Neuronal stem cell (in vitro differentiated cells): ENCODE results near the gene GJC3. TPM values are rescaled to one million over a fixed set of nuclear protein-coding genes. Genes with fewer than 3 reads are reported as not detected.

Source experiments
- DNase-seq: peaks from one replicate; pipeline ENCODE4 v3.0.0-alpha.2; 2013; ENCODE audit warnings: low spot score
- H2AFZ ChIP-seq: one replicate; pipeline ENCODE4 v1.6.1; 2013; ENCODE audit warnings: mild to moderate bottlenecking, low read length, inconsistent platforms
- H2AK5ac ChIP-seq: 2 replicates; pipeline ENCODE4 v1.6.1; 2013; ENCODE audit warnings: low read depth, mild to moderate bottlenecking, inconsistent platforms, low read length, moderate library complexity, mixed read lengths
- H2BK120ac ChIP-seq: 2 replicates; pipeline ENCODE4 v1.6.1; 2013; ENCODE audit warnings: low read depth, mild to moderate bottlenecking, inconsistent platforms, low read length, moderate library complexity, mixed read lengths
- H2BK12ac ChIP-seq: one replicate; pipeline ENCODE4 v1.6.1; 2013; ENCODE audit warnings: low read length, inconsistent platforms
- H2BK15ac ChIP-seq: 2 replicates; pipeline ENCODE4 v1.6.1; 2013; ENCODE audit warnings: mild to moderate bottlenecking, low read length, inconsistent platforms, mixed read lengths
- H2BK5ac ChIP-seq: one replicate; pipeline ENCODE4 v1.6.1; 2013; ENCODE audit warnings: inconsistent platforms, mild to moderate bottlenecking, low read length, moderate library complexity
- H3K14ac ChIP-seq: one replicate; pipeline ENCODE4 v1.6.1; 2013; ENCODE audit warnings: low read length, inconsistent platforms
- H3K18ac ChIP-seq: 2 replicates; pipeline ENCODE4 v1.6.1; 2013; ENCODE audit warnings: low read length, inconsistent platforms
- H3K23ac ChIP-seq: 2 replicates; pipeline ENCODE4 v1.6.1; 2013; ENCODE audit warnings: low read depth, mild to moderate bottlenecking, mixed read lengths, low read length, inconsistent platforms; ENCODE audit not compliant: poor library complexity
- H3K27ac ChIP-seq: replicated peaks from 3 replicates; pipeline ENCODE4 v1.5.1; 2013; ENCODE audit warnings: low read length, inconsistent platforms
- H3K27me3 ChIP-seq, 3 experiments: 2 replicates each; pipeline ENCODE4 v1.6.1; 2013; ENCODE audit warnings: low read length in 3 of 3, mild to moderate bottlenecking in 2 of 3, inconsistent platforms in 1 of 3, low read depth in 1 of 3, mixed read lengths in 1 of 3, moderate library complexity in 1 of 3; ENCODE audit not compliant: control insufficient read depth in 3 of 3, insufficient read depth in 3 of 3
- H3K36me3 ChIP-seq, 2 donors: replicated peaks in 1 of 2; 2 replicates each; pipeline ENCODE4 v1.6.1; 2013; ENCODE audit warnings: low read length in 2 of 2; ENCODE audit not compliant: control insufficient read depth in 2 of 2, insufficient read depth in 2 of 2
- H3K4ac ChIP-seq: 2 replicates; pipeline ENCODE4 v1.6.1; 2013; ENCODE audit warnings: inconsistent platforms, mild to moderate bottlenecking, low read length, moderate library complexity
- H3K4me1 ChIP-seq, 2 donors: 1 replicate in 1 of 2; 2 replicates in 1 of 2; pipeline ENCODE4 v1.6.1; 2013; ENCODE audit warnings: low read length in 2 of 2, low read depth in 1 of 2; ENCODE audit not compliant: control insufficient read depth in 2 of 2, insufficient read depth in 1 of 2
- H3K4me2 ChIP-seq: one replicate; pipeline ENCODE4 v1.6.1; 2013; ENCODE audit warnings: mild to moderate bottlenecking, low read length, inconsistent platforms; ENCODE audit not compliant: insufficient read depth, poor library complexity, severe bottlenecking
- H3K4me3 ChIP-seq, 2 donors: 2 replicates each; pipeline ENCODE4 v1.5.1; 2013; ENCODE audit warnings: low read length in 2 of 2, mild to moderate bottlenecking in 2 of 2, inconsistent platforms in 1 of 2, moderate library complexity in 1 of 2
- H3K79me1 ChIP-seq: one replicate; pipeline ENCODE4 v1.6.1; 2013; ENCODE audit warnings: low read depth, mild to moderate bottlenecking, inconsistent platforms, low read length, moderate library complexity
- H3K9ac ChIP-seq: one replicate; pipeline ENCODE4 v1.6.1; 2013; ENCODE audit warnings: mild to moderate bottlenecking, low read depth, low read length, inconsistent platforms; ENCODE audit not compliant: poor library complexity
- H3K9me3 ChIP-seq, 2 donors: replicated peaks in 1 of 2; 2 replicates each; pipeline versions ENCODE3 to v1.6.1; 2013; ENCODE audit warnings: low read length in 2 of 2, mild to moderate bottlenecking in 2 of 2, inconsistent platforms in 1 of 2, low read depth in 1 of 2, mixed read lengths in 1 of 2, moderate library complexity in 1 of 2; ENCODE audit not compliant: control insufficient read depth in 2 of 2, insufficient read depth in 1 of 2
- H4K8ac ChIP-seq: one replicate; pipeline ENCODE4 v1.6.1; 2013; ENCODE audit warnings: low read depth, mild to moderate bottlenecking, inconsistent platforms, low read length, moderate library complexity
- H4K91ac ChIP-seq: one replicate; pipeline ENCODE4 v1.6.1; 2013; ENCODE audit warnings: low read length, low read depth, mild to moderate bottlenecking, inconsistent platforms; ENCODE audit not compliant: poor library complexity
- WGBS, 2 donors: extraction: QIAGEN DNeasy Blood & Tissue Kit; methylation state at CpG; one replicate each; pipeline ENCODE4 v1.1.7; 2013; ENCODE audit warnings: missing lambda C conversion rate in 2 of 2, mixed read lengths in 1 of 2; ENCODE audit not compliant: insufficient read length in 2 of 2, insufficient replicate concordance in 1 of 2; ENCODE audit errors: extremely low coverage in 2 of 2; 5-methylcytosine and 5-hydroxymethylcytosine counted together
- polyA plus RNA-seq, 2 experiments: library from polyadenylated mRNA; stranded (reverse); fragments of 200-250 nt; gene quantifications; one replicate each; pipeline ENCODE4 v1.2.3, GENCODE V29; 2013

The GJC3 gene
- 0.15 TPM for polyA plus RNA-seq (2013, experiment 1 of 2)
- polyA plus RNA-seq (2013, experiment 2 of 2), result 0.32 TPM

- Histone ChIP-seq H3K14ac (no peak within 1 kb of the TSS), H2BK120ac (no peak within 1 kb of the TSS), H3K4me1 (no peaks in the 10 kb centered on the region), H3K18ac (no peak within 1 kb of the TSS), H4K91ac (no peak within 1 kb of the TSS), H2AFZ (peak within 1 kb of the TSS; percentile 86), H4K8ac (no peak within 1 kb of the TSS), H2BK5ac (no peak within 1 kb of the TSS), H3K27me3 (peaks cover 0 to 33% (median 0%) of the 10 kb centered on the region in 3 experiments), H3K27ac (no peak within 1 kb of the TSS), H2BK15ac (no peak within 1 kb of the TSS), H3K9me3 (no peaks in the 10 kb centered on the region), H3K79me1 (no peaks in the 10 kb centered on the region), H3K4ac (no peak within 1 kb of the TSS), H2AK5ac (no peak within 1 kb of the TSS), H3K4me2 (peak within 1 kb of the TSS; percentile 40), H3K4me3 (peak within 1 kb of the TSS in 1 of 2 donors; percentile 69), H3K23ac (no peak within 1 kb of the TSS), H3K9ac (peak within 1 kb of the TSS; percentile 40), H2BK12ac (no peak within 1 kb of the TSS), H3K36me3 (no peaks in the 10 kb centered on the region)
- peak; percentile 20 for DNase-seq
- no CpG with 5 or more reads among the region's 22 CpGs for WGBS, 2 donors
Measured at GRCh38 chr7:99928994-99929729, at the start of gene GJC3. Gene GJC3, minus strand, starts transcription at chr7:99929620. Its CDS starts 0 bp downstream, at chr7:99929620.

GRCh38 chr7:99976626-99977025 lies 47.2 kb upstream of the GJC3 start:
- Histone ChIP-seq H2BK120ac (no peak overlapping the region), H3K27ac (no peak overlapping the region), H3K14ac (no peak overlapping the region), H4K91ac (no peak overlapping the region), H3K79me1 (no peaks in the 10 kb centered on the region), H3K9me3 (no peaks in the 10 kb centered on the region), H3K4ac (no peak overlapping the region), H3K36me3 (no peaks in the 10 kb centered on the region), H3K27me3 (peaks cover 0 to 2% (median 0%) of the 10 kb centered on the region in 3 experiments), H3K18ac (no peak overlapping the region), H2BK5ac (no peak overlapping the region), H3K23ac (no peak overlapping the region), H3K4me1 (peaks cover 0 to 3% of the 10 kb centered on the region in 2 donors), H2BK12ac (no peak overlapping the region), H3K4me2 (no peak overlapping the region), H3K4me3 (no peak overlapping the region), H4K8ac (no peak overlapping the region), H3K9ac (no peak overlapping the region), H2BK15ac (no peak overlapping the region), H2AFZ (no peak overlapping the region), H2AK5ac (no peak overlapping the region)
- no CpG with 5 or more reads among the region's 13 CpGs for WGBS, 2 donors
- no peak for DNase-seq

GRCh38 chr7:99975782-99976521 lies 46.5 kb upstream of the GJC3 start, which contains the start of gene AZGP1:
Gene AZGP1, minus strand, starts transcription at chr7:99976031. Its CDS starts 11 bp downstream, at chr7:99976020.
- Histone ChIP-seq H3K4ac (no peak within 1 kb of the TSS), H2BK120ac (no peak within 1 kb of the TSS), H3K4me2 (no peak within 1 kb of the TSS), H4K8ac (no peak within 1 kb of the TSS), H2AFZ (no peak within 1 kb of the TSS), H3K23ac (no peak within 1 kb of the TSS), H3K9ac (no peak within 1 kb of the TSS), H4K91ac (no peak within 1 kb of the TSS), H2BK12ac (no peak within 1 kb of the TSS), H2BK5ac (no peak within 1 kb of the TSS), H3K27ac (no peak within 1 kb of the TSS), H3K18ac (no peak within 1 kb of the TSS), H3K36me3 (no peaks in the 10 kb centered on the region), H3K79me1 (no peaks in the 10 kb centered on the region), H3K4me1 (peaks cover 0 to 3% of the 10 kb centered on the region in 2 donors), H2BK15ac (no peak within 1 kb of the TSS), H3K27me3 (peaks cover 0 to 2% (median 0%) of the 10 kb centered on the region in 3 experiments), H2AK5ac (no peak within 1 kb of the TSS), H3K9me3 (no peaks in the 10 kb centered on the region), H3K14ac (no peak within 1 kb of the TSS), H3K4me3 (no peak within 1 kb of the TSS)
- no CpG with 5 or more reads among the region's 5 CpGs for WGBS, 2 donors
- no peak for DNase-seq

GRCh38 chr7:99974681-99975080 lies 45.3 kb upstream of the GJC3 start:
- no peaks in the 10 kb centered on the region for H3K9me3 ChIP-seq

More at GRCh38 chr7:99974681-99975080, 45.3 kb upstream of the GJC3 start:
- Histone ChIP-seq H3K4ac (no peak overlapping the region), H3K79me1 (no peaks in the 10 kb centered on the region), H3K9ac (no peak overlapping the region), H2BK120ac (no peak overlapping the region), H2BK15ac (no peak overlapping the region), H3K36me3 (no peaks in the 10 kb centered on the region), H3K27me3 (peaks cover 0 to 2% (median 0%) of the 10 kb centered on the region in 3 experiments), H4K8ac (no peak overlapping the region), H3K4me3 (no peak overlapping the region), H3K27ac (no peak overlapping the region), H3K4me2 (no peak overlapping the region), H3K23ac (no peak overlapping the region), H2BK5ac (no peak overlapping the region), H2AFZ (no peak overlapping the region), H3K4me1 (peaks cover 0 to 3% of the 10 kb centered on the region in 2 donors), H3K14ac (no peak overlapping the region), H2AK5ac (no peak overlapping the region), H2BK12ac (no peak overlapping the region), H3K18ac (no peak overlapping the region), H4K91ac (no peak overlapping the region)
- no CpG with 5 or more reads among the region's 1 CpG for WGBS, 2 donors
- DNase-seq, result no peak
